Tibial nerve (tissue), 3 donors: Measurements from ENCODE around the gene NINL.

ENCODE experiments used
- POLR2A ChIP-seq, 2 donors: fragments of 450-650 bp; IDR thresholded peaks; one replicate each; pipeline ENCODE4 v1.6.1; 2017; ENCODE audit warnings: antibody characterized with exemption in 2 of 2, mild to moderate bottlenecking in 2 of 2, moderate library complexity in 2 of 2
- TF ChIP-seq, protein P1 (sequence below), 5 experiments: fragments of 200-600 bp in 3 of 5; fragments of 450-650 bp in 2 of 5; sonication (generic) in 3 of 5; IDR thresholded peaks; one replicate each; pipeline ENCODE4 v1.5.1; 2016 to 2019; ENCODE audit warnings: antibody characterized with exemption in 5 of 5, mild to moderate bottlenecking in 3 of 5, moderate library complexity in 2 of 5

DNA sequence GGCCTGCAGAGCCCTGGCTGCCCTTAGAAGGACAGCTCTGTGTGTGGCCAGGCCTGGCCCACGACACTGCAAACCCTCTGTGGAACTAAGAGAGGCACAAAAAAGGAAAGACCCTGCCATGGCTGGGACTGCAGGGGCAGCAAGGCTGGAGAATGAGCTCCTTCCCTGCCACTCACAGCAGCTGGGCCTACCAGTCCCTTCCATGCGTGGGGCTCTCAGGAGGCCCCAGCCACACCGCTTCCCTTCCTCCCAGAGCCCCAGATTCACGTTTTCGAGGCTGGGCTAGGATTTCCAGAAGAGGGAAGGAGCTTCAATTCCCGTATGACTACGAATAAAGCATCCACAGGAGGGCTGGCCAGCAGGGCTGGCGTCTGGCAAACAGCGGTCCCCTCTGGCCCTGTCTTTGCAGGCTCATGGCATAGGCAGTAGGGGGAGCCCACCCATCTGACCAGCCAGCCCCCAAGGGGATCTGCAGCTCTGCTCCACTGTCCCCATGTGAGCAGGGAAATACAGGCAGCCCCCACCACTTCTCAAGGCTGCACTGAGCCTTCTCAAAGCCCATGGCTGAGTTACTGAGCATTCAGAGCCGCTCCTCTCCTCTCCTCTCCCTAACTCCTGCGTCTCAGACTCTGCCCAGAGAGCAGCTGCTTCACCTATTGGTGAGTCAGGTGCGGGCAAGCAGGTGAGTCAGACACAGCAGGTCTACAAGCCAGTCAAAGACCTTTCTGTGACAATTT, 53.1 kb downstream of the NINL start:
- TF ChIP-seq, protein P1, sequence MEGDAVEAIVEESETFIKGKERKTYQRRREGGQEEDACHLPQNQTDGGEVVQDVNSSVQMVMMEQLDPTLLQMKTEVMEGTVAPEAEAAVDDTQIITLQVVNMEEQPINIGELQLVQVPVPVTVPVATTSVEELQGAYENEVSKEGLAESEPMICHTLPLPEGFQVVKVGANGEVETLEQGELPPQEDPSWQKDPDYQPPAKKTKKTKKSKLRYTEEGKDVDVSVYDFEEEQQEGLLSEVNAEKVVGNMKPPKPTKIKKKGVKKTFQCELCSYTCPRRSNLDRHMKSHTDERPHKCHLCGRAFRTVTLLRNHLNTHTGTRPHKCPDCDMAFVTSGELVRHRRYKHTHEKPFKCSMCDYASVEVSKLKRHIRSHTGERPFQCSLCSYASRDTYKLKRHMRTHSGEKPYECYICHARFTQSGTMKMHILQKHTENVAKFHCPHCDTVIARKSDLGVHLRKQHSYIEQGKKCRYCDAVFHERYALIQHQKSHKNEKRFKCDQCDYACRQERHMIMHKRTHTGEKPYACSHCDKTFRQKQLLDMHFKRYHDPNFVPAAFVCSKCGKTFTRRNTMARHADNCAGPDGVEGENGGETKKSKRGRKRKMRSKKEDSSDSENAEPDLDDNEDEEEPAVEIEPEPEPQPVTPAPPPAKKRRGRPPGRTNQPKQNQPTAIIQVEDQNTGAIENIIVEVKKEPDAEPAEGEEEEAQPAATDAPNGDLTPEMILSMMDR (IDR thresholded peaks at IDR 0.05): no peak
- no peak for TF ChIP-seq POLR2A (IDR thresholded peaks at IDR 0.05)
